Urothelium cell line (cell line): Measurements from ENCODE around the gene VPS13D.
"Not testable (repeated sequence)": the region's sequence is repeated elsewhere in the genome, so short reads cannot be mapped to it uniquely, and the experiment has no call there.

Source experiments
- DNase-seq: peaks from one replicate; pipeline ENCODE4 v3.0.0; 2011; ENCODE audit warnings: low spot score, mixed read lengths
- FAIRE-seq: peaks from 2 replicates; lab custom pipeline; 2011; peaks lifted over from hg19 to GRCh38; lab: Jason Lieb, UNC

VPS13D gene

GRCh38 chr1:12200208-12200607 lies 29.6 kb upstream of the VPS13D start:
- FAIRE-seq (no peak), DNase-seq (no peak)

- DNase-seq (no peak), FAIRE-seq (no peak)
Observed at GRCh38 chr1:12201352-12202189, 28.3 kb upstream of the VPS13D start.

GRCh38 chr1:12202190-12202497 lies 27.7 kb upstream of the VPS13D start:
- DNase-seq = no peak
- no peak for FAIRE-seq

- DNase-seq (no peak), FAIRE-seq (no peak)
Observed at GRCh38 chr1:12202577-12202976, 27.3 kb upstream of the VPS13D start.

GRCh38 chr1:12203216-12204007 lies 26.4 kb upstream of the VPS13D start:
- FAIRE-seq = no peak

GRCh38 chr1:12204140-12204539 lies 25.7 kb upstream of the VPS13D start:
- DNase-seq = no peak
- FAIRE-seq = no peak

More at GRCh38 chr1:12203216-12204007, 26.4 kb upstream of the VPS13D start:
- DNase-seq = no peak

- FAIRE-seq (no peak), DNase-seq (no peak)
Observed at GRCh38 chr1:12204754-12205658, 24.8 kb upstream of the VPS13D start.

GRCh38 chr1:12206238-12206637 lies 23.6 kb upstream of the VPS13D start:
- DNase-seq (no peak), FAIRE-seq (no peak)

GRCh38 chr1:12206792-12207424 lies 22.9 kb upstream of the VPS13D start:
- DNase-seq (no peak), FAIRE-seq (no peak)

- FAIRE-seq (no peak), DNase-seq (no peak)
Observed at GRCh38 chr1:12208271-12208670, 21.6 kb upstream of the VPS13D start.

- DNase-seq (peak; percentile 85), FAIRE-seq (peak; percentile 9)
Observed at GRCh38 chr1:12208764-12209494, 20.9 kb upstream of the VPS13D start.

- FAIRE-seq (no peak), DNase-seq (no peak)
Observed at GRCh38 chr1:12209495-12209832, 20.4 kb upstream of the VPS13D start.

GRCh38 chr1:12215118-12215961 lies 14.5 kb upstream of the VPS13D start:
- no peak for FAIRE-seq
- no peak for DNase-seq

GRCh38 chr1:12219800-12220199 lies 10.0 kb upstream of the VPS13D start:
- FAIRE-seq (no peak), DNase-seq (no peak)

GRCh38 chr1:12220890-12221289 lies 8.9 kb upstream of the VPS13D start:
- FAIRE-seq (no peak), DNase-seq (no peak)

- FAIRE-seq, DNase-seq: not testable (repeated sequence)
Observed at GRCh38 chr1:12222700-12223099, 7.1 kb upstream of the VPS13D start.

- not testable (repeated sequence) for DNase-seq, FAIRE-seq
Observed at GRCh38 chr1:12224092-12224491, 5.7 kb upstream of the VPS13D start.

- FAIRE-seq (no peak), DNase-seq (no peak)
Observed at GRCh38 chr1:12228979-12229378, 851 bp upstream of the VPS13D start.

- no peak for FAIRE-seq
Observed at GRCh38 chr1:12229386-12229834, 420 bp upstream of the VPS13D start.

More at GRCh38 chr1:12229386-12229834, 420 bp upstream of the VPS13D start:
- no peak for DNase-seq
